PC-9 (cell line): ENCODE measurements around the gene GBP1.

Experiments
- CTCF ChIP-seq: fragments of 200-600 bp; sonication (generic); conservative IDR thresholded peaks from 2 replicates; pipeline ENCODE4 v1.6.1; 2017; ENCODE audit warnings: mixed run types, antibody characterized with exemption, mild to moderate bottlenecking, moderate library complexity
- EZH2 ChIP-seq: fragments of 200-600 bp; sonication (generic); IDR thresholded peaks from 2 replicates; pipeline ENCODE4 v1.8.0; 2017; ENCODE audit warnings: antibody characterized with exemption, low read depth

GRCh38 chr1:89068291-89068690 is 3.3 kb upstream of the GBP1 start:
- TF ChIP-seq EZH2 (no peak), CTCF (no peak)
